Anterior cingulate cortex (tissue), 58 donors: ENCODE data around the gene LHX3.

Source experiments
- DNase-seq, 58 donors: peaks; one replicate each; lab custom pipeline; 2025; lab: John Stamatoyannopoulos, UW

Gene LHX3

GRCh38 chr9:136147038-136147889 is 57.7 kb downstream of the LHX3 start:
- DNase-seq = no peak
